AG09319 (cell line): ENCODE data around the gene TCF7L2.

ENCODE experiments used
- DNase-seq: peaks from one replicate; pipeline ENCODE4 v3.0.0-alpha.2; 2010; ENCODE audit warnings: low read depth; ENCODE audit errors: extremely low read depth
- CTCF ChIP-seq: IDR thresholded peaks from 2 replicates; pipeline ENCODE4 v1.5.1; 2011; ENCODE audit warnings: low read depth, mild to moderate bottlenecking, inconsistent platforms, low read length, moderate library complexity

The TCF7L2 gene

GRCh38 chr10:113183573-113183972 lies 233.5 kb downstream of the TCF7L2 start:
- DNase-seq: no peak
- no peak for TF ChIP-seq CTCF

GRCh38 chr10:113187063-113187777 lies 237.2 kb downstream of the TCF7L2 start:
- DNase-seq: no peak
- no peak for TF ChIP-seq CTCF

- DNase-seq: no peak
- no peak for TF ChIP-seq CTCF
Observed at GRCh38 chr10:113199459-113199858, 249.4 kb downstream of the TCF7L2 start.

- TF ChIP-seq CTCF: no peak
- DNase-seq: no peak
Observed at GRCh38 chr10:113202011-113202410, 252.0 kb downstream of the TCF7L2 start.

- no peak for TF ChIP-seq CTCF
- DNase-seq: no peak
Observed at GRCh38 chr10:113207924-113208323, 257.9 kb downstream of the TCF7L2 start.

- no peak for DNase-seq
- no peak for TF ChIP-seq CTCF
Observed at GRCh38 chr10:113213035-113213434, 263.0 kb downstream of the TCF7L2 start.

GRCh38 chr10:113214331-113214730 lies 264.3 kb downstream of the TCF7L2 start:
- TF ChIP-seq CTCF: no peak
- no peak for DNase-seq
